Activated CD4-positive, alpha-beta T cell treated with anti-CD3 and anti-CD28 coated beads for 36 hours (primary cell): ENCODE measurements around the gene AOC2. TPM values are rescaled to one million over a fixed set of nuclear protein-coding genes. Genes with fewer than 3 reads are reported as not detected.
"Not testable (repeated sequence)": the region's sequence is repeated elsewhere in the genome, so short reads cannot be mapped to it uniquely, and the experiment has no call there.

ENCODE experiments used
- ATAC-seq: fragments of 200-7000 bp; cut with Tn5 transposase; one replicate; pipeline ENCODE4 v1.10.0; 2021; ENCODE audit warnings: mild to moderate bottlenecking, moderate library complexity
- CTCF ChIA-PET: fragments of 350-600 bp; sonication (Branson Sonifier 250); formaldehyde crosslinking; loops from one replicate; lab custom pipeline; 2021; ENCODE audit warnings: antibody characterized with exemption; lab: Charles Lee
- POLR2A ChIA-PET: fragments of 350-600 bp; sonication (Branson Sonifier 250); formaldehyde crosslinking; loops from one replicate; lab custom pipeline; 2021; ENCODE audit warnings: antibody characterized with exemption, inconsistent platforms; lab: Charles Lee
- DNase-seq: peaks from one replicate; pipeline ENCODE4 v3.0.0-alpha.2; 2020
- H3K27ac Mint-ChIP-seq: one replicate; pipeline ENCODE4 v1.8.0; 2021; ENCODE audit warnings: mixed read lengths
- H3K27me3 Mint-ChIP-seq: one replicate; pipeline ENCODE4 v1.8.0; 2021; ENCODE audit warnings: mixed read lengths
- H3K36me3 Mint-ChIP-seq: one replicate; pipeline ENCODE4 v1.8.0; 2021; ENCODE audit warnings: low read depth, mixed read lengths
- H3K4me1 Mint-ChIP-seq: one replicate; pipeline ENCODE4 v1.8.0; 2021; ENCODE audit warnings: mixed read lengths
- H3K4me3 Mint-ChIP-seq: one replicate; pipeline ENCODE4 v1.8.0; 2021; ENCODE audit warnings: mild to moderate bottlenecking, moderate library complexity, mixed read lengths
- H3K9me3 Mint-ChIP-seq: one replicate; pipeline ENCODE4 v1.8.0; 2021; ENCODE audit warnings: low read depth, mixed read lengths
- intact Hi-C, 2 experiments: fragments of 100-400 bp; cut with DNase I in 1 of 2; cut with micrococcal nuclease in 1 of 2; formaldehyde crosslinking; loops; one replicate each; pipeline versions ENCODE4 v1.14.2 to v1.15.1; 2022 to 2024; cut with DNase I, micrococcal nuclease
- total RNA-seq, 2 experiments: library from RNA; stranded (reverse); gene quantifications; one replicate each; pipeline ENCODE4 v1.2.3, GENCODE V29; 2021

The AOC2 gene
- total RNA-seq, 2 experiments from 2014 or later: 1.7 to 1.9 TPM

DNA sequence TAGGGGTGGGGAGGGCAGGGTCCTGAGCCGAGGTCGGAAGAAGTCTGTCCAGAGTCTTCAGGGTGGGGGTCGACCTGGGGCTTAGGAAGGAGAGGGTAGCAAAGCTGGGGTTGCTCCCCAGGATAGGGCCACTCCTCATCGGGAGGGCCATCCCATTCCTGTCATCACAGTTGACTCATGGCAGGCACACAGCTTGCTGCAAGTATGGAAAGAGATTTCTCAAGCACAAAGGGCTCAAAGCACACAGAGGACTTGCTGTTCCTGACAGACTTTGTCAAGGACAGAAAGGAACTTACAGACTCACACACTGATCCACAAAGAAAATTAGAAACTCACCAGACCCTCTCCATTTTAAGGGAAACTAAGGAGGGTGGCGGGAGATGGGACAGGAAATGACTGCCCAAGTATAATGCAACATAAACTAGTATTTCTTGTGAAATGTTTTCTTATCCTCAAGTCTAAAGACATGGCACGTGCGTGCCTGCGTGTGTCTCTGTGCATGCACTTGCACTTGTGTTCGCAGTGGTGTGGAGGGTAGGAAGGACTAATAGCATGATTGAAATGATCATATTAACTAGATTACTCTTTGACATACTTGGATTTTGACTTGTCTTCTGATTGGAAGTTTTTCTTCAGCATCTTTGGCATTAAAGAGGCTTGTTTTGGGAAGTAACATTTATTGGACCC is 2.4 kb downstream of the AOC2 start:
- ChIA-PET CTCF (interaction anchor here (1.3 to 1.7 kb wide), 2 partner anchors 22 to 27 kb away, joined by 3 to 8 read pairs; partner anchors contain the start of gene BECN1), POLR2A (interaction anchor here (0.6 to 1.2 kb wide), 3 partner anchors 9 to 274 kb away, joined by 3 to 13 read pairs (median 6); no protein-coding TSS in a partner anchor)
- H3K4me1 Mint-ChIP-seq: peaks cover 19% of the 10 kb centered on the region
- no peaks in the 10 kb centered on the region for H3K27me3 Mint-ChIP-seq
- ATAC-seq: no peak
- intact Hi-C loops: no loop called here
- no peaks in the 10 kb centered on the region for H3K9me3 Mint-ChIP-seq
- H3K27ac Mint-ChIP-seq: no peak overlapping the region
- H3K4me3 Mint-ChIP-seq: no peak overlapping the region
- H3K36me3 Mint-ChIP-seq: peaks cover 32% of the 10 kb centered on the region
- DNase-seq: no peak

DNA sequence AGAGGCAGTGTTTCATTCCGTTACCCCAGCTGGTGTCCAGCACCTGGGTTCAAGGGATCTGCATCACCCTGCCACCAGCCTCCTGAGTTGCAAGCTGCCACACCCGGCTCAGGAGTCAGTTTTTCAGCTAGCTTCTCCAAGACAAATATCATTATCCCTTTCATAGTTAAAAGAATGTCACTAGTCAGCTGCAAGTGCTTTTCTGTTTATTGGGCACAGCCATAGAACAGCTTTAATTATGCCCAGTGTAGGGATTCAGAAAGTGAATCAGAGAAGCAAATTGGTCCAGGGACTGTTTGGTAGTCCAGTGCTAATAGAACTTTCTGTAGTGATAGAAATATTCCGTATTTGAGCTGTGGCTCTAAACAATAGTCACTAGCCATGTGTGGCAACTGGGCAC is 3.7 kb downstream of the AOC2 start:
- Mint-ChIP-seq H3K4me1 (peaks cover 19% of the 10 kb centered on the region), H3K4me3 (no peak overlapping the region), H3K27me3 (no peaks in the 10 kb centered on the region), H3K9me3 (no peaks in the 10 kb centered on the region), H3K36me3 (peaks cover 20% of the 10 kb centered on the region), H3K27ac (no peak overlapping the region)
- intact Hi-C loops: no loop called here
- ATAC-seq: no peak
- ChIA-PET CTCF (interaction anchor here (1.2 to 1.3 kb wide), 2 partner anchors 9 to 71 kb away, joined by 3 to 4 read pairs; no protein-coding TSS in a partner anchor), POLR2A (no interaction called here)
- DNase-seq: no peak

DNA sequence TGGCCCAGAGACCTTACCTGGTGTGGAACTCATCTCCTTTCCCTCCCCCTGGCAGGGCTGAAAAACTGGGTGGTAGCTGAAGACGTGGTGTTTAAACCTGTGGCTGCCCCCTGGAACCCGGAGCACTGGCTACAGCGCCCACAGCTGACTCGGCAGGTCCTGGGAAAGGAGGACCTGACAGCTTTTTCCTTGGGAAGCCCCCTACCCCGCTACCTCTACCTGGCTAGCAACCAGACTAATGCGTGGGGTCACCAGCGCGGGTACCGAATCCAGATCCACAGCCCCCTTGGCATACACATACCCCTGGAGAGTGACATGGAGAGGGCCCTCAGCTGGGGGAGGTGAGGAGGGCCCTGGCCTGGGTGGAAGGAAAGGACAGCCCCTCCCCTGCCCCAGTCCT is 4.7 kb downstream of the AOC2 start:
- ATAC-seq (no peak), DNase-seq (no peak)
- intact Hi-C loops: no loop called here
- POLR2A ChIA-PET: no interaction called here
- Mint-ChIP-seq H3K36me3 (peaks cover 10% of the 10 kb centered on the region), H3K27ac (no peak overlapping the region), H3K9me3 (no peaks in the 10 kb centered on the region), H3K4me1 (peaks cover 19% of the 10 kb centered on the region), H3K27me3 (no peaks in the 10 kb centered on the region), H3K4me3 (no peak overlapping the region)
- CTCF ChIA-PET: interaction anchor here (1.2 kb wide), 1 partner anchor 70 kb away, joined by 3 read pairs; no protein-coding TSS in a partner anchor

- Mint-ChIP-seq H3K27me3 (no peaks in the 10 kb centered on the region), H3K9me3 (no peaks in the 10 kb centered on the region), H3K27ac (no peak overlapping the region), H3K4me1 (peaks cover 19% of the 10 kb centered on the region), H3K4me3 (no peak overlapping the region), H3K36me3 (peaks cover 5% of the 10 kb centered on the region)
- POLR2A ChIA-PET: no interaction called here
- no peak for DNase-seq
- intact Hi-C loops: no loop called here
- CTCF ChIA-PET: no interaction called here
- ATAC-seq: no peak
These were observed 5.2 kb downstream of the AOC2 start for GRCh38 chr17:42849451-42850181.

DNA sequence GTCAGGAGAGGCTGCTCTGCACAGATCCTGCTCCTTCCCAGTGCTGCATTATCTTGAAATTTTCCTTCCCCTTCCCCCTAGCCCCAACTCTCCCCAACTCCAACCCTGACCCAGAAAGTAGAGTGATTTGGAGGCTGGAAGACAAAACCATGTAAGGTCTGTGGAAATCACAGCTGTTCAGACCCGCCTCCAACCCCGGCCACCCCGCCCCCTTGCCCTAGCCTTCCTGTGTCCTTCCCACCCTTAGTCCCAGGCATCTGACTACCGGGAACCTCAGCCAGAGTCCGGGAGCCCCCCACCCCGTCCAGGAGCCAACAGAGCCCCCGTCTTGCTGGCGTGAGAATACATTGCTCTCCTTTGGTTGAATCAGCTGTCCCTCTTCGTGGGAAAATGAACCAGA is 6.6 kb downstream of the AOC2 start, which contains the start of gene AOC3:
AOC3 (plus strand) TSS at position 246 of the 400 bp plus-strand sequence; CDS start at position 391, 145 bp downstream.
- H3K27me3 Mint-ChIP-seq: no peaks in the 10 kb centered on the region
- H3K27ac Mint-ChIP-seq: no peak within 1 kb of the TSS
- ChIA-PET POLR2A (no interaction called here), CTCF (no interaction called here)
- no peaks in the 10 kb centered on the region for H3K36me3 Mint-ChIP-seq
- H3K4me3 Mint-ChIP-seq: no peak within 1 kb of the TSS
- H3K9me3 Mint-ChIP-seq: no peaks in the 10 kb centered on the region
- intact Hi-C loops: no loop called here
- peaks cover 10% of the 10 kb centered on the region for H3K4me1 Mint-ChIP-seq
- ATAC-seq (no peak), DNase-seq (no peak)

DNA sequence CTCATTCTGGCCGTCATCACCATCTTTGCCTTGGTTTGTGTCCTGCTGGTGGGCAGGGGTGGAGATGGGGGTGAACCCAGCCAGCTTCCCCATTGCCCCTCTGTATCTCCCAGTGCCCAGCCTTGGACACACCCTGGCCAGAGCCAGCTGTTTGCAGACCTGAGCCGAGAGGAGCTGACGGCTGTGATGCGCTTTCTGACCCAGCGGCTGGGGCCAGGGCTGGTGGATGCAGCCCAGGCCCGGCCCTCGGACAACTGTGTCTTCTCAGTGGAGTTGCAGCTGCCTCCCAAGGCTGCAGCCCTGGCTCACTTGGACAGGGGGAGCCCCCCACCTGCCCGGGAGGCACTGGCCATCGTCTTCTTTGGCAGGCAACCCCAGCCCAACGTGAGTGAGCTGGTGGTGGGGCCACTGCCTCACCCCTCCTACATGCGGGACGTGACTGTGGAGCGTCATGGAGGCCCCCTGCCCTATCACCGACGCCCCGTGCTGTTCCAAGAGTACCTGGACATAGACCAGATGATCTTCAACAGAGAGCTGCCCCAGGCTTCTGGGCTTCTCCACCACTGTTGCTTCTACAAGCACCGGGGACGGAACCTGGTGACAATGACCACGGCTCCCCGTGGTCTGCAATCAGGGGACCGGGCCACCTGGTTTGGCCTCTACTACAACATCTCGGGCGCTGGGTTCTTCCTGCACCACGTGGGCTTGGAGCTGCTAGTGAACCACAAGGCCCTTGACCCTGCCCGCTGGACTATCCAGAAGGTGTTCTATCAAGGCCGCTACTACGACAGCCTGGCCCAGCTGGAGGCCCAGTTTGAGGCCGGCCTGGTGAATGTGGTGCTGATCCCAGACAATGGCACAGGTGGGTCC is 7.2 kb downstream of the AOC2 start:
- H3K4me1 Mint-ChIP-seq, H3K4me3 Mint-ChIP-seq, H3K36me3 Mint-ChIP-seq, H3K27me3 Mint-ChIP-seq, DNase-seq, H3K9me3 Mint-ChIP-seq, ATAC-seq, POLR2A ChIA-PET, intact Hi-C loops, CTCF ChIA-PET, H3K27ac Mint-ChIP-seq: not testable (repeated sequence)

DNA sequence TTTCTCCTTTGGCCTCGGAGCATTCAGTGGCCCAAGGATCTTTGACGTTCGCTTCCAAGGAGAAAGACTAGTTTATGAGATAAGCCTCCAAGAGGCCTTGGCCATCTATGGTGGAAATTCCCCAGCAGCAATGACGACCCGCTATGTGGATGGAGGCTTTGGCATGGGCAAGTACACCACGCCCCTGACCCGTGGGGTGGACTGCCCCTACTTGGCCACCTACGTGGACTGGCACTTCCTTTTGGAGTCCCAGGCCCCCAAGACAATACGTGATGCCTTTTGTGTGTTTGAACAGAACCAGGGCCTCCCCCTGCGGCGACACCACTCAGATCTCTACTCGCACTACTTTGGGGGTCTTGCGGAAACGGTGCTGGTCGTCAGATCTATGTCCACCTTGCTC is 8.0 kb downstream of the AOC2 start:
- no peaks in the 10 kb centered on the region for H3K9me3 Mint-ChIP-seq
- ATAC-seq (no peak), DNase-seq (no peak)
- H3K27ac Mint-ChIP-seq: no peak overlapping the region
- intact Hi-C loops: no loop called here
- H3K27me3 Mint-ChIP-seq: no peaks in the 10 kb centered on the region
- H3K4me1 Mint-ChIP-seq: no peaks in the 10 kb centered on the region
- POLR2A ChIA-PET: no interaction called here
- H3K36me3 Mint-ChIP-seq: no peaks in the 10 kb centered on the region
- H3K4me3 Mint-ChIP-seq: no peak overlapping the region
- CTCF ChIA-PET: interaction anchor here (0.6 kb wide), 1 partner anchor 258 kb away, joined by 4 read pairs; no protein-coding TSS in a partner anchor

GRCh38 chr17:42853004-42853403 is 8.6 kb downstream of the AOC2 start:
- ChIA-PET POLR2A (no interaction called here), CTCF (interaction anchor here (0.6 kb wide), 1 partner anchor 258 kb away, joined by 4 read pairs; no protein-coding TSS in a partner anchor)
- no peak overlapping the region for H3K27ac Mint-ChIP-seq
- H3K27me3 Mint-ChIP-seq: no peaks in the 10 kb centered on the region
- intact Hi-C loops: no loop called here
- no peaks in the 10 kb centered on the region for H3K9me3 Mint-ChIP-seq
- no peak overlapping the region for H3K4me3 Mint-ChIP-seq
- ATAC-seq (no peak), DNase-seq (no peak)
- H3K36me3 Mint-ChIP-seq: no peaks in the 10 kb centered on the region
- H3K4me1 Mint-ChIP-seq: no peaks in the 10 kb centered on the region

GRCh38 chr17:42853597-42853967 is 9.2 kb downstream of the AOC2 start:
- POLR2A ChIA-PET: no interaction called here
- H3K27me3 Mint-ChIP-seq: no peaks in the 10 kb centered on the region

DNA sequence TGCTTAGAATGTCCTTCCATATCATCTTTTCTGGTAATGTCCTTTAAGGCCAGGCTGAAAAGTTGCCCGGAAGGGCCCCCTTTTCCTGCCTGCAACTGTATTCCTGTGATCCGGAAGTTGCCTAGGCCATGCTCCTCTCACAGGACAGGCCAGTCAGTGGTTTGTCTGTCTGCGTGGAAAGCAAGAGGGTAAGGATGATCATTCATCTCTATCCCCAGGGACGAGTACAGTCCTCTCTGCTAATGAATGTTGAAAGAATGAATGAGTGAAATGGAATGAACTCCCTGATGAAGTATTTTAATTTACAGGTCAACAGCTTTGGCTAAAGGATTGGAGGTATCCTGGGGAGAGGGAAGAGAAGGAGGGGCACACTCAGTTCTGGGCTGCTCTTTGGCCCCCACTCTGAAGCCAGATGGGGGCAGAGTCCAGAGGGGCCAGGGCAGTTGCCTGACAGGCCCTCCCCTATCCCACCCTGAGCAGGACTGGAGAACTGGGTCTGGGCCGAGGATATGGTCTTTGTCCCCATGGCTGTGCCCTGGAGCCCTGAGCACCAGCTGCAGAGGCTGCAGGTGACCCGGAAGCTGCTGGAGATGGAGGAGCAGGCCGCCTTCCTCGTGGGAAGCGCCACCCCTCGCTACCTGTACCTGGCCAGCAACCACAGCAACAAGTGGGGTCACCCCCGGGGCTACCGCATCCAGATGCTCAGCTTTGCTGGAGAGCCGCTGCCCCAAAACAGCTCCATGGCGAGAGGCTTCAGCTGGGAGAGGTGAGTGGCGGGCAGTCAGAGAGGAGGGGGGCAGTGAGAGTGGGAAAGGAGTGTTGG is 9.8 kb downstream of the AOC2 start:
- intact Hi-C loops: no loop called here
- Mint-ChIP-seq H3K36me3 (no peaks in the 10 kb centered on the region), H3K27me3 (no peaks in the 10 kb centered on the region), H3K4me1 (no peaks in the 10 kb centered on the region), H3K9me3 (no peaks in the 10 kb centered on the region), H3K27ac (no peak overlapping the region), H3K4me3 (no peak overlapping the region)
- CTCF ChIA-PET: interaction anchor here (0.6 to 0.9 kb wide), 2 partner anchors 89 to 284 kb away, joined by 3 read pairs; no protein-coding TSS in a partner anchor
- ATAC-seq: no peak
- no peak for DNase-seq
- POLR2A ChIA-PET: no interaction called here

More at GRCh38 chr17:42853597-42853967, 9.2 kb downstream of the AOC2 start:
- DNase-seq (no peak), ATAC-seq (no peak)
- Mint-ChIP-seq H3K4me1 (no peaks in the 10 kb centered on the region), H3K4me3 (no peak overlapping the region), H3K9me3 (no peaks in the 10 kb centered on the region), H3K36me3 (no peaks in the 10 kb centered on the region), H3K27ac (no peak overlapping the region)
- CTCF ChIA-PET: no interaction called here
- intact Hi-C loops: no loop called here
